HG02610 (cell line): ENCODE results near the gene FAM78A.

Experiments
- ATAC-seq: cut with Tn5 transposase; IDR thresholded peaks from one replicate; pipeline ENCODE4 v1.9.1; 2021; ENCODE audit warnings: mild to moderate bottlenecking, moderate library complexity; ENCODE audit not compliant: unreplicated experiment

The FAM78A gene

GRCh38 chr9:131303381-131304321, 27.3 kb upstream of the FAM78A start:
- ATAC-seq, result no peak

- no peak for ATAC-seq
Measured at GRCh38 chr9:131302244-131303075, 26.1 kb upstream of the FAM78A start.

- ATAC-seq, result no peak
Measured at GRCh38 chr9:131300444-131300843, 24.1 kb upstream of the FAM78A start.

- no peak for ATAC-seq
Measured at GRCh38 chr9:131299961-131300347, 23.6 kb upstream of the FAM78A start.

- ATAC-seq, result no peak
Measured at GRCh38 chr9:131299346-131299960, 23.1 kb upstream of the FAM78A start.

DNA sequence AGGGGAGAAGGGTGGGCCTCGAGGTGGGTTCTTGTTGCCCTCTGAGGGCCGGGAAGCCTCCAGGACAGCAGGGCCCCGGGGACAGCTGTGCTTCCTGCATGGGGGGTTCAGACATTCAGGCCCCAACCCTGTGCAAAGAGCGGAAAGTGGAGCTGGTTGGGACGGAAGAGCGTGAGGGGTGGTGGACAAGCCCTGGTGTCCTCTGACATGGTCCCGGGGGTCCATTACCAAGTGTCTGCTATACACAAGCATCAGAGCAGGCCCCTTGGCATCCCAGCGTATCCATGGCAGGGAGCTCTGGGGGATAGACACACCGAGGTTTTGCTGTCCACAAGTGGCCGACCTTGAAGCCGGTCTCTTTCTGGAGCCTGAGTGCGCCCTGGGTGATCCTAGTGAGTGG, 22.5 kb upstream of the FAM78A start:
- ATAC-seq, result no peak

- no peak for ATAC-seq
Measured at GRCh38 chr9:131298341-131298740, 22.0 kb upstream of the FAM78A start.

DNA sequence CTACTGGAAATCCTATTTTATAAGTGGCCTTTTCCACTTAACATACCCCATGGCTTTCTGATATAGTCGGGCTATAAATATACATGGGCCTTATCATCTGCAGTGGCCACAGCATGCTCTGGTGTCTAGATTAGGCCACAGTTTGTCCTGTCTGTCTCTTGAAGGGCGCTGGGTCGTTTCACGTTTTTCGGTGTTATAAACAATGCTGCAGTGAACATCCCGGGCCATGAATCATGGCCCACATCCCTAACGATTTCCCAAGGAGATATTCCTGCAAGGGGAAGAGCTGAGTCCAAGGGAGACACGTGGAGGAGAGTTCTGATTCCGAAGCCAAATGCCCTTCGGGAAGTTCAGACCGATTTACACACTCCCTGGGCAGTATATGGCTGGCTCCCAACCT, 21.6 kb upstream of the FAM78A start:
- ATAC-seq, result no peak

GRCh38 chr9:131296906-131297500, 20.7 kb upstream of the FAM78A start:
- no peak for ATAC-seq

GRCh38 chr9:131296460-131296859, 20.1 kb upstream of the FAM78A start:
- no peak for ATAC-seq

GRCh38 chr9:131292937-131293336, 16.6 kb upstream of the FAM78A start:
- ATAC-seq, result no peak

DNA sequence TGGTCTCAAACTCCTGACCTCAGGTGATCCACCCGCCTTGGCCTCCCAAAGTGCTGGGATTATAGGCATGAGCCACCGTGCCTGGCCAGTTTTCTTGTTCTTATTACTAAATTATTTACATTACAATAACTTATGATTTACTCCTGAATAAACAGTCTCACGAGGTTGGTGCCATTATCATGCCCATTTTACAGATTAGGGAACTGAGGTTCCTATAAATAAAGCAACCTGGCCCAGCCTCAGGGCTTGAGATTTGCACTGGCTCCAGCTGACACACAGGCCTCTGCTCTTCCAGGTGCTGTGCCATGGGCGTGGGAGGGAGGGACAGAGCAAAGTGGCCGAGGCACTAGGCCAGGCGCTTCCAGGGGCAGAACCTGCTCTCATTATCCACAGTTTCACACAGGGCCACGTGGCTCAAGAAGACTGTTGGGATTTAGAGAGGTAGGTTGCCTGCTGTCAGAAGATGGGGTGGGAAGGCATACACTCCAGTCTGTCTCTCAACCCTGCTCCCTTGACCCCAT, 15.5 kb upstream of the FAM78A start:
- no peak for ATAC-seq

DNA sequence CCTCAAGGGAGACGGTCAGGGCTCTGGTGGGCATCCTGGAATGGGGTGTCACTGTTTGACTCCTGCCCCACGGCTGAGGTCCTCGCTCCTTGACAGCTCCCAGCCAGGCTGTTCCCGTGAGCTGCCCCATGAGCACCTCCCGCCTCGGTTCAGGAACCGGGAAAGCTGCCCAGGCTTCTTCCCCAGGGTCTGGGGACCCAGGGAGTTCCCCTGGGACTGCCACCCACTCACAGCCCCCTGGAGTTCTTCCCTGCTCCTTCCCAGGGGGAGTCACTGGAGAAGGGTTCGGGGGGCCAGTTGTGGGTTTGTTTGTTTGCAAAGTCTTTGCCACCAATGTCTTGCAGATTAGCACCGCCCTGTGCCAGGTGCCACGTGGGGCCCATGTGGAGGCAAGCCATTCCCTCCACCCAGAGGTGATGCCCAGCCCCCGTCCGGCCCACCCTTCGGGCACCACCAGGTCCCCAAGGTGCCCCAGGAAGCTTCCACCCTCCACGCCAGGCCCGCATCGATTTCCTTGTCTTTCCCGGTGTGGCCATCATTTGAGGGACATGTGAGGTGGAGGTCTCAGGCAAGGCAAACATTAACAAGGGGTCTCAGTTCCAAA, 14.6 kb upstream of the FAM78A start:
- ATAC-seq, result no peak

GRCh38 chr9:131290036-131290766, 13.9 kb upstream of the FAM78A start:
- ATAC-seq, result no peak

GRCh38 chr9:131289301-131290035, 13.2 kb upstream of the FAM78A start, which contains the start of gene PLPP7:
Gene PLPP7, plus strand, starts transcription at chr9:131289723. Its CDS starts 275 bp downstream, at chr9:131289998.
- ATAC-seq, result no peak

DNA sequence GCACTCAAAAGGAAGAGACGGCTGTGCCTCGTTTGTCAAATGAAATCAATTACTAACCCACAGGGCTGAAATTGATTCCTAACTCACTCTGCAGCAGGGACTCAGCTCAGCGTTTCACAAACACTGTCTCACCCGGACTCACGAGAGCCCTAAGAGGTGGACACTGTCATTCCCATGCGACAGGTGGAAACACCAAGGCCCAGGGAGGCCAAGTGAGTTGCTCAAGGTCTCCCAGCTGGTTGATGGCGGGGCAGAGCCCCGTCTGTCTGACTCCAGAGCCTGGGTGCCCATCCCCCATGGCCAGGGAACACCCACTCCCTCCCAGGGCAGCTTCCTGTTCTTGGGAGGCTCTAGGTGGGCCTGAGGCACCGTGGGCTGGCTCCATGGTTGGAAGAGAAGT, 11.9 kb upstream of the FAM78A start:
- ATAC-seq, result no peak

GRCh38 chr9:131287359-131287758, 11.0 kb upstream of the FAM78A start:
- ATAC-seq, result no peak

DNA sequence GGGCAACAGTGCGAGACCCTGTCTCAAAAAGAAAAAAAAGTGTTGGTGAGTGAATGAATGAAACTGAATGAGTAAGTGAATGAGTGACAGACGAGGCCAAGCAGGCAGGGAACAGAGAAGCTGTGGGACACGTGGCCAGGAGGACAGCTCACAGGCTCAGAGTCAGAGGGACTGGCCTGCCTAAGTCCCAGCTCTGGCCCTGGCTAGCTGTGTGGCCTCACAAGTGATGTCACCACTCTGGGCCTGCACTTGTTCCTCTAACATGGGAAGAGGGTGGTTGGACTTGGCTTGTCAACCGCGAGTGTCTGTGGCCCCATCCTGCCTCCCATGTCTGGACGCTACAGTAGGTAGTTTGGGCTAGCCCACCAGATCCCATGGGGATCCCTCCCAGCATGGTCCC, 8.5 kb upstream of the FAM78A start:
- no peak for ATAC-seq
